Epidermal melanocyte (primary cell): ENCODE data around the gene CFC1B.
"Not testable (repeated sequence)": the region's sequence is repeated elsewhere in the genome, so short reads cannot be mapped to it uniquely, and the experiment has no call there.

ENCODE experiments used
- DNase-seq: peaks from one replicate; pipeline ENCODE4 v3.0.0; 2011; ENCODE audit warnings: low spot score; ENCODE audit not compliant: insufficient read length

Gene CFC1B

GRCh38 chr2:130566165-130566564 is 45.1 kb downstream of the CFC1B start:
- not testable (repeated sequence) for DNase-seq

- DNase-seq: not testable (repeated sequence)
Observed at GRCh38 chr2:130571929-130572328, 50.9 kb downstream of the CFC1B start.

- not testable (repeated sequence) for DNase-seq
Observed at GRCh38 chr2:130574230-130574629, 53.2 kb downstream of the CFC1B start.

GRCh38 chr2:130576209-130576784 is 55.3 kb downstream of the CFC1B start:
- not testable (repeated sequence) for DNase-seq

GRCh38 chr2:130577559-130577958 is 56.5 kb downstream of the CFC1B start:
- DNase-seq: not testable (repeated sequence)
